ENCODE measurements around the gene MRPL12.

The MRPL12 gene

GRCh38 chr17:81700353-81701287, 2.5 kb upstream of the MRPL12 start:
- no peak for DNase-seq (ENCODE audit: low read depth)
- no peak overlapping the region for H3K4me3 ChIP-seq (ENCODE audit: low read depth, low read length)

GRCh38 chr17:81701288-81702071, 1.7 kb upstream of the MRPL12 start:
- DNase-seq (ENCODE audit: low read depth) = no peak
- TF ChIP-seq CTCF (IDR thresholded peaks at IDR 0.05; ENCODE audit: low read depth, low read length, missing control alignments) = no peak
- peak overlapping the region; percentile 81 for H3K4me3 ChIP-seq (ENCODE audit: low read depth, low read length)

More at GRCh38 chr17:81700353-81701287, 2.5 kb upstream of the MRPL12 start:
- no peak for TF ChIP-seq CTCF (IDR thresholded peaks at IDR 0.05; ENCODE audit: low read depth, low read length, missing control alignments)

- no peak for DNase-seq (ENCODE audit: low read depth)
- no peak for TF ChIP-seq CTCF (IDR thresholded peaks at IDR 0.05; ENCODE audit: low read depth, low read length, missing control alignments)
- peak overlapping the region; percentile 81 for H3K4me3 ChIP-seq (ENCODE audit: low read depth, low read length)
Observed at GRCh38 chr17:81703747-81704654, 834 bp downstream of the MRPL12 start.

- DNase-seq (ENCODE audit: low read depth) = no peak
- no peak for TF ChIP-seq CTCF (IDR thresholded peaks at IDR 0.05; ENCODE audit: low read depth, low read length, missing control alignments)
- no peak overlapping the region for H3K4me3 ChIP-seq (ENCODE audit: low read depth, low read length)
Observed at GRCh38 chr17:81705518-81706231, 2.5 kb downstream of the MRPL12 start.

- no peak for DNase-seq (ENCODE audit: low read depth)
- no peak overlapping the region for H3K4me3 ChIP-seq (ENCODE audit: low read depth, low read length)
- no peak for TF ChIP-seq CTCF (IDR thresholded peaks at IDR 0.05; ENCODE audit: low read depth, low read length, missing control alignments)
Observed at GRCh38 chr17:81706232-81706611, 3.1 kb downstream of the MRPL12 start.

Data from GM12864 (cell line).